ENCODE data around the gene IGSF9B. TPM values are rescaled to one million over a fixed set of nuclear protein-coding genes. Genes with fewer than 3 reads are reported as not detected.

The IGSF9B gene
- total RNA-seq, 2 donors from 2014 or later, result 10.2 to 35.3 TPM

DNA sequence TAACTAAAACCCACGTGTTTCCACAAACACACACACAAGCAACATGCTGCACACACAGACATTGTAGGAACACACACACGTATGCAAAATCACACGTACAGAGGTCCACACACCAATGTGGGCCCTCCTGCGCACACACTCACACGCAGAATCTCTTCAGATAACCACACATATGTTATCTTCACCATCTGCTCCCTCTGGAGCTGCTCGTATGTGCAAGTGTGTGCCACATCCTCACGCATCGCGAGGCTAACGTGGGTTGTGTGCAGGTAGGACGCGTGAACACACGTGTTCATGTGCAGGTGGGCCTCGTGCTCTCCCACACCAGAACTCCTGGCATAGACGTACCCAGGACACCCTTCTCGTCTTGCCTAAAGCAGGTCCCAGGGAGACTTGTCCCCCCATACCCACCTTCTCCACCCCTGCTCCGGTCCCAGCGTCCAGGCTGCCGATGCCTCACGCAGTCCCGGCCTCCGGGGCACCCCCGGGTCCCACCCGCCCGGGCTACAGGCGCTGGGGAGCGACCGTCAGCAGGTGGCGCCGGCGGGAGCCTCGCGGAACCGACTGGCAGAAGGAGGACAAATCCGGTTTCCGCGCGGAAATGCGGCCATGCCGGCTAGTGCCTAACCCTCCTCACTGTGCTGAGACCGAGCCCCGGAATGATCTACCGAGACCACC lies 10.3 kb upstream of the IGSF9B start:
- H3K4me1 ChIP-seq (replicated peaks), result no peaks in the 10 kb centered on the region
- no peak overlapping the region for H3K27ac ChIP-seq
- H3K27me3 ChIP-seq (replicated peaks; ENCODE audit: insufficient read depth), result no peaks in the 10 kb centered on the region
- WGBS, result 37% methylated on average over 43 of the region's 43 CpGs
- DNase-seq (ENCODE audit: low spot score), result no peak
- no peaks in the 10 kb centered on the region for H3K36me3 ChIP-seq
- no peaks in the 10 kb centered on the region for H3K9me3 ChIP-seq
- H3K4me3 ChIP-seq, result no peak overlapping the region
- intact Hi-C loops (cut with DNase I), result loop anchor here (5.0 kb wide), 1 partner anchor 40 kb away; no protein-coding TSS in a partner anchor
- TF ChIP-seq POLR2AphosphoS5 (IDR thresholded peaks at IDR 0.05), result no peak
- TF ChIP-seq, protein P1, sequence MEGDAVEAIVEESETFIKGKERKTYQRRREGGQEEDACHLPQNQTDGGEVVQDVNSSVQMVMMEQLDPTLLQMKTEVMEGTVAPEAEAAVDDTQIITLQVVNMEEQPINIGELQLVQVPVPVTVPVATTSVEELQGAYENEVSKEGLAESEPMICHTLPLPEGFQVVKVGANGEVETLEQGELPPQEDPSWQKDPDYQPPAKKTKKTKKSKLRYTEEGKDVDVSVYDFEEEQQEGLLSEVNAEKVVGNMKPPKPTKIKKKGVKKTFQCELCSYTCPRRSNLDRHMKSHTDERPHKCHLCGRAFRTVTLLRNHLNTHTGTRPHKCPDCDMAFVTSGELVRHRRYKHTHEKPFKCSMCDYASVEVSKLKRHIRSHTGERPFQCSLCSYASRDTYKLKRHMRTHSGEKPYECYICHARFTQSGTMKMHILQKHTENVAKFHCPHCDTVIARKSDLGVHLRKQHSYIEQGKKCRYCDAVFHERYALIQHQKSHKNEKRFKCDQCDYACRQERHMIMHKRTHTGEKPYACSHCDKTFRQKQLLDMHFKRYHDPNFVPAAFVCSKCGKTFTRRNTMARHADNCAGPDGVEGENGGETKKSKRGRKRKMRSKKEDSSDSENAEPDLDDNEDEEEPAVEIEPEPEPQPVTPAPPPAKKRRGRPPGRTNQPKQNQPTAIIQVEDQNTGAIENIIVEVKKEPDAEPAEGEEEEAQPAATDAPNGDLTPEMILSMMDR (IDR thresholded peaks at IDR 0.05), result no peak

DNA sequence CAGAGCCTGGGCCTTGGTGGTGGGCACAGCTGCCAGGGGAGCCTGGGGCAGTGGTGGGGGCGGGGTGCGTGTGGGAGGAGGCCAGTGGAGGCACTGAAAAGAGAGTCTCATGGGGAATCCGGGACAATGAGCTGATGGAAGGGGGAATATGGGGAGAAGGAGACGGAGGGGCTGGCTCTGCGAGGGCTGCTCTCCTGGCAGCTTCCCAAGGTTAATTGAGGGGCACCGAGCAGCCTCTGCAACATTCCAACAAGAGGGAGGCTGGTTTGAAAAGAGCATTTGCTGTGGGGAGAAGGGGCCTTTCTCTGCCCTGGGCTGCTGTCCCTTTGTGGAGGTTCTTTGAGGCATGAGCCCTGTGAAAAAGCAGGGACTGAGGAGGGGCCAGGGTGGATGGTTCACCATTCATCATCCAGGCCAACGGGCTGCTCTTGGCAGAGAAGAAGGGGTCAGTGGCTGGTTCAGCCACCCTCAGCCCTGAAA lies 9.4 kb upstream of the IGSF9B start:
- no peaks in the 10 kb centered on the region for H3K9me3 ChIP-seq
- no peak for DNase-seq (ENCODE audit: low spot score)
- no peaks in the 10 kb centered on the region for H3K27me3 ChIP-seq (replicated peaks; ENCODE audit: insufficient read depth)
- intact Hi-C loops (cut with DNase I), result loop anchor here (5.0 kb wide), 1 partner anchor 39 kb away; no protein-coding TSS in a partner anchor
- H3K27ac ChIP-seq, result no peak overlapping the region
- no peaks in the 10 kb centered on the region for H3K36me3 ChIP-seq
- no peaks in the 10 kb centered on the region for H3K4me1 ChIP-seq (replicated peaks)
- H3K4me3 ChIP-seq, result no peak overlapping the region
- TF ChIP-seq, protein P1 (IDR thresholded peaks at IDR 0.05), result no peak
- TF ChIP-seq POLR2A (IDR thresholded peaks at IDR 0.05) (no peak), POLR2AphosphoS5 (IDR thresholded peaks at IDR 0.05) (no peak)
- 61% methylated on average over 7 of the region's 7 CpGs for WGBS

DNA sequence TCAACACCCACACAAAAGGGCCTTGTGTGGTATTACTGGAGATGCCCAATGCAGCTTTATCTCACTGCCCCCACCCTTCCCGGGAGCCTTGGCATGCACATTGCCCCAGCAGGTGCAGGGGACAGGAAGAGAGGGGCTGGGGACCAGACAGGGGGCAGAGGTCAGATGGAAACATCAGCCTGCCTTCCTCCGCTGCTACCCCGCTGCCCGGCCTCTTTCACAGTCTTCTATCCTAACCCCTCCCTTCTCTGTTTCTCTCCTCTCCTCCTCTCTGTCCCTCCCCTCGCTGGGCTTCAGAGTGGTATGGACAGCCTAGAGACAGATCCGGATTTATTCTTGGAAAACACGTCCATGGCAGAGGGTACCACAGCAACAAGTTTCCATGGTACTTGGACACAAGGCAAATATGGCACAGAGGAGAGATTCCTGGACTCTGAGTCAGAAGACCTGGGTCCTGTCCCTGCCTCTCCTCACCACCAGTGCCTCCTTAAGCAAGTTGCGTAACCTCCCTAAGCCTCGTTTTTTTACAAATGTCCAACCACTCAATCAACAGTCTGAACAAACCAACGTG lies 8.3 kb upstream of the IGSF9B start:
- intact Hi-C loops (cut with DNase I), result loop anchor here (5.0 kb wide), 1 partner anchor 38 kb away; no protein-coding TSS in a partner anchor
- TF ChIP-seq POLR2A (IDR thresholded peaks at IDR 0.05) (no peak), POLR2AphosphoS5 (IDR thresholded peaks at IDR 0.05) (no peak)
- TF ChIP-seq, protein P1 (IDR thresholded peaks at IDR 0.05), result no peak
- DNase-seq (ENCODE audit: low spot score), result no peak
- no peaks in the 10 kb centered on the region for H3K36me3 ChIP-seq
- no peaks in the 10 kb centered on the region for H3K4me1 ChIP-seq (replicated peaks)
- H3K27me3 ChIP-seq (replicated peaks; ENCODE audit: insufficient read depth), result no peaks in the 10 kb centered on the region
- no peak overlapping the region for H3K4me3 ChIP-seq
- no peak overlapping the region for H3K27ac ChIP-seq
- WGBS, result 64% methylated on average over 10 of the region's 10 CpGs
- no peaks in the 10 kb centered on the region for H3K9me3 ChIP-seq

DNA sequence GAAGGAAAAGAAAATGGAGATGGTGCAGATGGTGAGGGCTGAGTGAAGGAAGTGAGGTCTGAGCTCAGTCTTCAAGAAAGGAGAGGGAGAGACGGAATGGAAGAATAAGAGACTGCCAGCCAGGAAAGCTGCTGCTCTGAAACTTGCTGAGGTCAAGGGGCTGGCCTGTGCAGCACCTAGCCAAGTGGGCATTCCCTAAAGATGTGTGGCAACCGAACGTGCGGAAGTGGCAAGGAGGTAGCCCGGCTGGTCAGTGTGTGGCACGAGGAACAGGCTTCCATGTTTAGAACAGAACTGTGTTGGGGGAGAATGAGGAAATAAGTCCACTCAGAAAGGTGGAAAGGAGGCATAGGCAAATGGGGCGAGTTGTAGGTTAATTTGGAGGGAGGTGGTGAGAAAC lies 7.6 kb upstream of the IGSF9B start:
- 89% methylated on average over 7 of the region's 7 CpGs for WGBS
- no peak for DNase-seq (ENCODE audit: low spot score)

More for the DNA sequence above, 7.6 kb upstream of the IGSF9B start:
- Histone ChIP-seq H3K4me1 (replicated peaks) (no peaks in the 10 kb centered on the region), H3K27ac (no peak overlapping the region), H3K4me3 (no peak overlapping the region), H3K36me3 (no peaks in the 10 kb centered on the region), H3K27me3 (replicated peaks; ENCODE audit: insufficient read depth) (no peaks in the 10 kb centered on the region), H3K9me3 (no peaks in the 10 kb centered on the region)
- no peak for TF ChIP-seq POLR2AphosphoS5 (IDR thresholded peaks at IDR 0.05)
- TF ChIP-seq, protein P1 (IDR thresholded peaks at IDR 0.05), result no peak
- no peak for TF ChIP-seq POLR2A (IDR thresholded peaks at IDR 0.05)
- intact Hi-C loops (cut with DNase I), result no loop called here

Measured in prostate gland (tissue), 2 donors.